CD4-positive, alpha-beta T cell treated with Interferon gamma for 1 hour (primary cell): ENCODE results near the gene ZNF142.

Experiments
- DNase-seq: peaks from one replicate; pipeline ENCODE4 v3.0.0-alpha.2; 2020

ZNF142 gene

DNA sequence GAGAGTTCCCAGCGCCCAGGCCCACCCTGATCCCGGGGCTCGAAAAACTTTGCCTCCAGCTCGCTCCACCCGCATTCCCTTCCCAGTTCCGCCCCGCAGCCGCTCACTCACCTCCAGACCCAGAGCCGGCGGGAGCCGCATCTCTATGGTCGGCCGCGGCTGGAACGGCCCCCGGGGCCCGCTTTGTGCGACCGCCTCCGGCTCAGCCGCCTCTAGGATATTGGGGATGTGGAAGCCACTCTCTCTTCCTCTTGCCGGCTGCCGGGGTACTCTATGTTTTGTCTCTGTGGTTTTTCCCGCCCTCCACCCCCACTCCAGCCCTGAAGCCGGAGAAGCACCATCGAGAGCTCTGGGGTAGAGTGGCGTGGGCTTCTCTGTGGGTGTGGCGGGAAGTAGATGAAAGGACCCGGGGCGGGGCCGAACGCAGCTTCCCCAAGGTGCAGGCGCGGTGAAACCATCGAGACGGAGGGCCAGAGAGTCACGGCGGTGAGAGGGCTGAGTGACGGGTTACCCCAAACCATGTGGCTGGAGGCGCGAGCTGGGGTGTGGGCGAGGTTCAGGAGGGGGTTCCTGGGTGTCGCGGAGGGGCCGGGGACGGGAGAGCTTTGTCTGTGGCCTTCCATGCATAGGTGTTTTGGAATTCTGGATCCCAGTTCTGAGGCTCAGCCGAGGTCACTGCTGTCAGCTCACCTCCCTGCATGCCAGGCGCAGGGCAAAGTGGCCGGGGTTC, at the start of gene ZNF142, which contains the start of gene BCS1L:
ZNF142 (minus strand) TSS at position 366 of the 730 bp plus-strand sequence. CDS start 3,194 bp downstream, outside the sequence.
BCS1L (plus strand) TSS at position 426 of the 730 bp plus-strand sequence. CDS start 1,305 bp downstream, outside the sequence.
- peak; percentile 90 for DNase-seq

DNA sequence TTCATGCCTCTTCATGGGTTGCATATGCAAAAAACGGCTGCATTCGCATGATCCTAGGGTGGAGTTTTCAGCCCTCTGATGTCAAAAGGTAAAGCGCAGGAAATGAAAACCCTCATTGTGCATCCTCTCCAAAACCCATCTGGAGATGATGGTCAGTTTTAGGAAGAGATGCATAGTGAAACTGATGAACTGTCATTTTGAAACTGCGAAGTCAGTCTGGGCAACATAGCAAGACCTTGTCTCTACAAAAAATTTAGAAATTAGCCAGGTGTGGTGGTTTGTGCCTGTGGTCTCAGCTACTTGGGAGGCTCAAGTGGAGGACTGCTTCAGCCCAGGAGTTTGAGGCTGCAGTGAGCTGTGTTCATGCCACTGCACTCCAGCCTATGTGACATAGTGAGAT, 48.7 kb upstream of the ZNF142 start:
- no peak for DNase-seq

DNA sequence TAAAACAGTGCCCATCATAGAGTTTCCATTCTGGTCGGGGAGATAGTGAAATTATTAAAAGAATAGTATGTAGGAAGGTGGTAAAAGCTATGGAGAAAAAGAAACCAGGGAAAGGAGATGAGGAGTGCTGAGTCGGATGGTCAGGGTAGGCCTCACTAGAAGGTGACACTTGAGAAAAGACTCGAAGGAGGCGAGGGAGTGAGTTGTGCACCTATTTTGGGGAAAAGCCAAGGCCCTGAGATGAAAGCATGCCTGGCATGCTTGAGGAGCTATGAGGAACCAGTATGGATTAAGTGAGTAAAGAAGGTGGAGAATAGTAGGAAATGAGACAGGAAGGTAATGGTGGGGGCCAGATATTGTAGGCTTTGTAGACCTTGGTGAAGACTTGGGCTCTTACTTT, 43.9 kb upstream of the ZNF142 start:
- DNase-seq: no peak

- no peak for DNase-seq
Measured at GRCh38 chr2:218701806-218702205, 42.4 kb upstream of the ZNF142 start.

DNA sequence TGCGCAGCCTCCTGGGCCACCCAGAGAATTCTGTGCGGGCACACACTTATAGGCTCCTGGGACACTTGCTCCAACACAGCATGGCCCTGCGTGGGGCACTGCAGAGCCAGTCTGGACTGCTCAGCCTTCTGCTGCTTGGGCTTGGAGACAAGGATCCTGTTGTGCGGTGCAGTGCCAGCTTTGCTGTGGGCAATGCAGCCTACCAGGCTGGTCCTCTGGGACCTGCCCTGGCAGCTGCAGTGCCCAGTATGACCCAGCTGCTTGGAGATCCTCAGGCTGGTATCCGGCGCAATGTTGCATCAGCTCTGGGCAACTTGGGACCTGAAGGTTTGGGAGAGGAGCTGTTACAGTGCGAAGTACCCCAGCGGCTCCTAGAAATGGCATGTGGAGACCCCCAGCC, 39.5 kb upstream of the ZNF142 start:
- no peak for DNase-seq

DNA sequence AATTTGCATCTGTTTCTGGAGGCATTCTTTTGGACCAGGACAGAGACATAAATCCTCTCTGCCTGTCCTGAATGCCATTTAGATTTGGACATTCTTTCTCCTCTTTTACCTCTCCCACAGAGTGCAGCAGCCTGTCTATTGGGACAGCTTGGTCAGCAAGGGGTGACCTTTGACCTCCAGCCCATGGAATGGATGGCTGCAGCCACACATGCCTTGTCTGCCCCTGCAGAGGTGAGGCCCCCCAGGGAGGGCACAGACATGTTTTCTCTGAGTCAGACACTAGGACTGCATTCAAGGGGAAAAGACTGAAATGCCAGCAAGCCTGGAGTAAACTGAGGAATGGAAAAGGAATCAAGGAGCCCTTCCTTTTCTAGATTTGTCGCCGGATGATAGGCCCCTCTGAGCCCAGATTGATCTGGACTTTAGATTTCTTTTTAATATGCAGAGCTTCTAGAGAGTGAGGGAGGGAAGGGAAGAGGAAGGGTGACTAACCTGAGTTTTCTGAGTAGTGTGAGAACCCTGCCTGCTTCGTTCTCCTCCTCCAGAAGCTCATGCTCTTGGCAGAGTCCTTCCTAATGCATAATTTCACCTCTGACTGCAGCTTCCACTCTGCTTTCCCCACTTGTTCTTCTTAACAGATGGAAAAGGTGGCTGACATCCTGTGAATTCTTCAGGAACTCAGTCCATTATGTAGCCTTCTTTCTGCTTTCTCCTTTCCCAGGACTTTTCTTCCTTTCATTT, 35.2 kb upstream of the ZNF142 start:
- no peak for DNase-seq

- DNase-seq: no peak
Measured at GRCh38 chr2:218691234-218691633, 31.8 kb upstream of the ZNF142 start.

DNA sequence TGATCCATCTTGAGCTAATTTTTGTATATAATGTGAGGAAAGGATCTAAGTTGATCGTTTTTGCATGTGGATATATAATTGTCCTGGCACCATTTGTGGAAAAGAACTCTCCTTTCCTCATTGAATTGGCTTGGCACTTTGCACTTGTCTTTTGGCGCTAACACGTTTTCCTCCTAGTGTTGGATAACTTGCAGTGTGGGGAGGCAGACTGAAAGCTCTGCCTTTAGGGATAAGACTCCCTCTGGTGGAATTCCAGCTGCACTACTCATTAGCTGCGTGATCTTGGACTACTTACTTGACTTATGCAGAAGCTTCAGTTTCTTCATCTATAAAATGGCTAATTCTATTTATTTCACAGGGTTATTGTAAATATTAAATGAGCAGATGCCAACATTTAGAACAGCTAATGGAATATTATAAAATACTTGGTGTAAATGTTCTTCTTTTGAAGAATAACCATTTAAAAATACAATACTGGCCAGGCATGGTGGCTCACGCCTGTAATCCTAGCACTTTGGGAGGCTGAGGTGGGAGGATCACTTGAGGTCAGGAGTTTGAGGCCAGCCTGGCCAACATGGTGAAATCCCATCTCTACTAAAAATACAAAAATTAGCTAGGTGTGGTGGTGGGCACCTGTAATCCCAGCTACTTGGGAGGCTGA, 28.1 kb upstream of the ZNF142 start:
- peak; percentile 28 for DNase-seq

- no peak for DNase-seq
Measured at GRCh38 chr2:218680061-218680460, 20.6 kb upstream of the ZNF142 start.

DNA sequence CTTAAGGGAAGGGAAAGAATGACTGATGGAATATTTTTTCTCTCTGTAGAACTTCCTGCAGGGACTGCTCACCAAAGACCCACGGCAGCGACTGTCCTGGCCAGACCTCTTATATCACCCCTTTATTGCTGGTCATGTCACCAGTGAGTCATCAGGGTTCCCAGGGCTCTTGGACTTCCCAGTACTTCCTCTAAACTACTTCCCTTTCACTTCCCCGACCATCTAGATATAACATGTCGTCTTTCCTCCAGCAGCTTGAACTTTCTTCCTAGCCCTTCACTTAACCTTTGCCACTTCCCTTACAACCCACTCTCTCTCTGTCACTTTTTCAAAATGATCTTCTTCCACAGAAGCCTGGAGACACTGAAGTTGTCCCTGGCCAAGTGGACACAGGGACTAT, 19.7 kb upstream of the ZNF142 start:
- DNase-seq: peak; percentile 51

GRCh38 chr2:218671654-218672566, 12.5 kb upstream of the ZNF142 start, which contains the start of the genes RNF25 and STK36:
TSS of gene RNF25 (minus strand) at chr2:218672002. CDS start at chr2:218671970, 32 bp downstream.
TSS of gene STK36 (plus strand) at chr2:218672086. CDS start at chr2:218672830, 744 bp downstream.
- peak; percentile 81 for DNase-seq

GRCh38 chr2:218671097-218671653, 11.8 kb upstream of the ZNF142 start:
- DNase-seq: no peak

GRCh38 chr2:218664653-218665052, 5.2 kb upstream of the ZNF142 start:
- DNase-seq: no peak

DNA sequence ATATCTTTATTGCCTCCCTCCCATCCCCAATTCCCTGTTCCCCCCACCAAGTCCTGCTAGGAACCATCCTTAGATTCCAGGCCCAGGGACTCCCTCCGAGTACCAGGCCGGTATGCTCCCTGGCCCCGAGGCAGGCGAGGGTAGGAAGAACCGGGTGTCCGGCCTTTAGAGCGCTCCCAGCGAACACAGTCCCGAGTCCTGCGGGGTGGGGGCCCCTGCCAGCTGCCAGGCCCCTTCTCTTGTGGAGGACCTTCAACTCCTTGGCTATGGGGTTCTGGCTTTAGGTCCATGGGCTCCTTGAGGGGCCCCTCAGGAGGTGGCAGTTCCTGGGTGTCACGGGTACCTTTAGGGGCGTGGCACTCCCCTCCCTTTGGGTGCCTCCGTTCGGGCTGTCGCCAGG, 4.5 kb upstream of the ZNF142 start:
- no peak for DNase-seq

DNA sequence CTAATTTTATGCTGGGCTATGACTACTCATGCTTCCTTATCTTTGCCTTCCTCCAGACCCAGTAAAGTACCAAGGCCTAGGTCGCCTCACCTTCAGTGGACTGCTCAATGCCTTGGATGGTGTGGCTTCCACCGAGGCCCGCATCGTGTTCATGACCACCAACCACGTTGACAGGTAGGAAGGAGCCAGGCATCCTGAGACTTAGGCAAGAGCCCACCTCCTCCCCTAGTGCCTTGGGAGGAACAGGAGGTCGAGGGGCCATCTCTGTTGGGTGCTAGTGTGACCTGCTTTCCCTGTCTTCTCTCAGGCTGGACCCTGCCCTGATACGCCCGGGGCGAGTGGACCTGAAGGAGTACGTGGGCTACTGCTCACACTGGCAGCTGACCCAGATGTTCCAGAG, 3.4 kb upstream of the ZNF142 start:
- DNase-seq: no peak

DNA sequence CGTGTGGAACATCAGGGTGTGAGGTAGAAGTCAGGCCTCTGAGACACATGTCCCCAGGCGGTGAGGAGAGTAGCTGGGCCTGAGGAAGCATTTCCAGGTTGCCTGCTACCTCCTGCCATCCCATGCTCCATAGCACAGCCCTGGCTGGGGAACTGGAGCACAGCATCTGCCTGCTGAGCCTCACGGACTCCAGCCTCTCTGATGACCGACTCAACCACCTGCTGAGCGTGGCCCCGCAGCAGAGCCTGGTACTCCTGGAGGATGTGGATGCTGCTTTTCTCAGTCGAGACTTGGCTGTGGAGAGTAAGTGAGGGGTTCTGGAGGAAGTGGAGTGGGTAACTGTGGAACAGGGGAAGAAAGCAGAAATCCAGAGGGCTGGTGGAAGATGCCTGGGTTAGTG, 3.0 kb upstream of the ZNF142 start:
- no peak for DNase-seq

GRCh38 chr2:218659988-218660358, 550 bp upstream of the ZNF142 start:
- no peak for DNase-seq

GRCh38 chr2:218658671-218659257, 659 bp downstream of the ZNF142 start:
- DNase-seq: peak; percentile 16

DNA sequence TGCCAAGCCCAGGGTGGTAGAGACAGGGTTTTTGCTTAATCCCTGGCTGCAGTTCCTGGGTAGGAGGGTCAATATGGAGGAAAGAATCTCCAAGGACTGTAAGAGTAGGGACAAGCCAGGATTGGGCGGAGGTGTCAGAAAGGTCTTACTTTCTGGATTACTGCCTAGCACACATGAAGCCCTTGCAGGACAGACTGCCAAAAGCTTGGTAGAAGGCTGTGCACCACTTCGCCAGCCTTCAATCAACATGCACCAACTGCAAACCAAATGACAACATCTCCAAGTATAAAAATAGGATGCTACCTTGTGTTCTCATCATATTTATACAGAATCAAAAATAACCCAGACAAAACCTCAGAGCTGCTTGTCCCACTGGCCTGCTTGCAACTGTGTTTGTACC, 3.7 kb downstream of the ZNF142 start:
- DNase-seq: no peak

DNA sequence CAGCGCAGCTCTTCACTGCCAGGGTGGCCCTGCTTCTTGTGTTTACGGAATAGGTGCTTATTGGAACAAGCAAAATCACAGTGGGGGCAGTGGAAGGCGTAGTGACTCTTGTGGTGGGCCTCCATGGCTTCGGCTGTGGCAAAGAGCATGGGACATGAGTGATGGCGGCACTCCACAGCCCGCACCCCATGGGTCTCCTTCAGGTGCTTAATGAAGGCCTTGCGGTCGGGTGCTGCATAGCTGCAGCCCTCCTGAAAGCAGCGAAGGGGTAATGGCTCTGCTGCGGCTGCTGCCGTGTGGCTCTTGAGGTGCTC, 10.7 kb downstream of the ZNF142 start:
- DNase-seq: no peak

GRCh38 chr2:218648088-218648786, 11.2 kb downstream of the ZNF142 start:
- peak; percentile 38 for DNase-seq
